ENCODE results near the gene JMJD4.

Gene JMJD4

DNA sequence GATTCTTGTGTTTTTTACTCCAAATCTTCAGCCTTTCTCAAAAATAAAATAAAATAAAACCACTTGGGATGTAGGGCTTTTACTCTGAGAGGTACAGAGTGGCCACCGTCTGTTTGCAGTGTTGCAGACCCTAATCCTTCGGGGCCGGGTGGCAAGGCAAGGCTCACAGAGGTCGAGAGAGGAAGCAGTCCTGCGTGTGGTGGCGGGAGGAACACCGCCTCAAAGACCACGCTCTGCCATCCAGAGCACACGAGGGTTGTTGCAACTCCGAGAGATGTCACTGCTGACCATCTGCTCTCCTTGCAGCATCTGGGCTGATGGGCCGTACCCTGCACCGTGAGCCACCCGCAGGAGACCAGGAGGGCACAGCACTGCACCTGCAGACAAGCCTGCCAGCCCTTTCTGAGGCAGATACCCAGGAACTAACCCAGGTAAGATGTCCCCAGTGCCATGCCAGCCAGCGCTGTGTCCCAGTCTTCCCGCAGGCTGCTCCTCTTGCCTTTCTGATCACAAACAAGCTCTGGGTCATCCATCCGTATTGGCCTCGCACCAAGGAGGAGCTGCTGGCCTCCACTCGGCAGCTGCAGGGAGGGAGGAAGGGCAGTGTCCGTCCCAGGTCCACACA lies 31.7 kb upstream of the JMJD4 start:
- TF ChIP-seq, protein P1, sequence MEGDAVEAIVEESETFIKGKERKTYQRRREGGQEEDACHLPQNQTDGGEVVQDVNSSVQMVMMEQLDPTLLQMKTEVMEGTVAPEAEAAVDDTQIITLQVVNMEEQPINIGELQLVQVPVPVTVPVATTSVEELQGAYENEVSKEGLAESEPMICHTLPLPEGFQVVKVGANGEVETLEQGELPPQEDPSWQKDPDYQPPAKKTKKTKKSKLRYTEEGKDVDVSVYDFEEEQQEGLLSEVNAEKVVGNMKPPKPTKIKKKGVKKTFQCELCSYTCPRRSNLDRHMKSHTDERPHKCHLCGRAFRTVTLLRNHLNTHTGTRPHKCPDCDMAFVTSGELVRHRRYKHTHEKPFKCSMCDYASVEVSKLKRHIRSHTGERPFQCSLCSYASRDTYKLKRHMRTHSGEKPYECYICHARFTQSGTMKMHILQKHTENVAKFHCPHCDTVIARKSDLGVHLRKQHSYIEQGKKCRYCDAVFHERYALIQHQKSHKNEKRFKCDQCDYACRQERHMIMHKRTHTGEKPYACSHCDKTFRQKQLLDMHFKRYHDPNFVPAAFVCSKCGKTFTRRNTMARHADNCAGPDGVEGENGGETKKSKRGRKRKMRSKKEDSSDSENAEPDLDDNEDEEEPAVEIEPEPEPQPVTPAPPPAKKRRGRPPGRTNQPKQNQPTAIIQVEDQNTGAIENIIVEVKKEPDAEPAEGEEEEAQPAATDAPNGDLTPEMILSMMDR (IDR thresholded peaks at IDR 0.05; ENCODE audit: low read depth, low read length), result no peak
- peak; percentile 72; the same call in 1 of the 2 replicates for TF ChIP-seq MAX (IDR thresholded peaks at IDR 0.05; ENCODE audit: low read depth, low read length)
- H3K4me3 ChIP-seq (ENCODE audit: low read depth, low read length), result no peak overlapping the region
- peak; percentile 72 for DNase-seq (ENCODE audit: low read depth)

- peak; percentile 91 for DNase-seq (ENCODE audit: low read depth)
- TF ChIP-seq, protein P1 (IDR thresholded peaks at IDR 0.05; ENCODE audit: low read depth, low read length), result no peak
- TF ChIP-seq MYC (IDR thresholded peaks at IDR 0.05; ENCODE audit: low read depth, low read length) (peak; percentile 49; the same call in 1 of the 2 replicates), POLR2A (IDR thresholded peaks at IDR 0.05; ENCODE audit: extremely low read depth, insufficient read length) (no peak), MAX (IDR thresholded peaks at IDR 0.05; ENCODE audit: low read depth, low read length) (no peak; the same call in 1 of the 2 replicates)
- no peak overlapping the region for H3K4me3 ChIP-seq (ENCODE audit: low read depth, low read length)
Observed at GRCh38 chr1:227766015-227766634, 31.0 kb upstream of the JMJD4 start.

DNA sequence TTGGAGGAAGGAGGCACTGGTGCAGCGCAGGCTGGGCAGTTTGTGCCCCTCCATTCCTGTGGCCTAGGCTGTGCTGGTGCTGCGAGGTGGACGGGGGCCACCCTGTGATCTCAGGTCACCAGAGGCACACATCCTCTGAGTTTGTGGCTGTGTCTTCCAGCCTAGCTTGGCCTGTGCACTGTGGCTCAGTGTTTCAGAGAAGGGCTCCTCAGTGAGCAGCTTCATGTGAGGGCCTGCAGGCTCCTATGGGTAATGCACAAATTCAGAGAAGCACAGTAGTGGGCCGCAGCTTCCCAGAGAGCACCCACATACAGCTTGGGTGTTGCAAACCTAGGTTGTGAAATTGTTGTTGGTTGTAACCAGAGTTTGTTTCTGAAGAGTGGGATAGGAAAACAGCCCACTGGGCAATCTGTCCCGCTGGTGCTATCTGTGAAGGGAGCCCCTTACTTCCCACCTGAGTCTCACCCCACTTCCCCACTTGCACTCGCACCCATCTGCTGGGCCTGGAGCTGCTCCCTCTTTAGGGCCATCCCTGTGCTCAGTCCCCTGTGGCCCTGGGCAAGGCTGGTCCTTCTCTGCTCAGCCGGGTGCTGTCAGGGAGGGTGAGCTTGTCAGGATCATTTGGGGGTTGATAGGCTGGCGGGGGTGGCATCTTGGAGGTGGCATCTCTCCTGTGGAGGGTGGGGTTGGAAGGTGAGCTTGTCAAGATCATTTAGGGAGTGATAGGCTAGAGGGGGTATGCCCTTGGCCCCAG lies 30.3 kb upstream of the JMJD4 start:
- DNase-seq (ENCODE audit: low read depth), result peak; percentile 83
- TF ChIP-seq, protein P1 (IDR thresholded peaks at IDR 0.05; ENCODE audit: low read depth, low read length), result no peak
- TF ChIP-seq POLR2A (IDR thresholded peaks at IDR 0.05; ENCODE audit: extremely low read depth, insufficient read length) (no peak), MYC (IDR thresholded peaks at IDR 0.05; ENCODE audit: low read depth, low read length) (no peak), MAX (IDR thresholded peaks at IDR 0.05; ENCODE audit: low read depth, low read length) (no peak)
- no peak overlapping the region for H3K4me3 ChIP-seq (ENCODE audit: low read depth, low read length)

DNA sequence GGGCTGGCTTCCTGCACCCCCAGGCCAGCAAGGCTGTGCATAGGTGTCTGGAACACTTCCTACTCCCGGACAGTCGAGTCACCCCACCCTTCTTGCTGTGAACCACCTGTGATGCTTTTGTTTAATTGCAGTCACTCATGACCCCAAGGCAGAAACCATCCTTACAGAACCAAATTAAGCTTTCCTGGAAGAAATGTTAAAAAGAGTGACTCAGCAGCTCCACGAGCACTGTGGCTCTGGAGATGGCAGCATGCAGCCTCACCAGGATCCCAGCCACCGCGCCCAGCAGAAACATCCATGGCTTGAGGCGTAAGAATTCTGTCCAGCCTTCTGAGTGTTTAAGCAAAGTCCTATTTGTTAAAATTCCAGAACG lies 28.9 kb upstream of the JMJD4 start:
- no peak for DNase-seq (ENCODE audit: low read depth)
- H3K4me3 ChIP-seq (ENCODE audit: low read depth, low read length), result no peak overlapping the region
- TF ChIP-seq MYC (IDR thresholded peaks at IDR 0.05; ENCODE audit: low read depth, low read length) (no peak), MAX (IDR thresholded peaks at IDR 0.05; ENCODE audit: low read depth, low read length) (no peak), POLR2A (IDR thresholded peaks at IDR 0.05; ENCODE audit: extremely low read depth, insufficient read length) (no peak)
- TF ChIP-seq, protein P1 (IDR thresholded peaks at IDR 0.05; ENCODE audit: low read depth, low read length), result no peak

DNA sequence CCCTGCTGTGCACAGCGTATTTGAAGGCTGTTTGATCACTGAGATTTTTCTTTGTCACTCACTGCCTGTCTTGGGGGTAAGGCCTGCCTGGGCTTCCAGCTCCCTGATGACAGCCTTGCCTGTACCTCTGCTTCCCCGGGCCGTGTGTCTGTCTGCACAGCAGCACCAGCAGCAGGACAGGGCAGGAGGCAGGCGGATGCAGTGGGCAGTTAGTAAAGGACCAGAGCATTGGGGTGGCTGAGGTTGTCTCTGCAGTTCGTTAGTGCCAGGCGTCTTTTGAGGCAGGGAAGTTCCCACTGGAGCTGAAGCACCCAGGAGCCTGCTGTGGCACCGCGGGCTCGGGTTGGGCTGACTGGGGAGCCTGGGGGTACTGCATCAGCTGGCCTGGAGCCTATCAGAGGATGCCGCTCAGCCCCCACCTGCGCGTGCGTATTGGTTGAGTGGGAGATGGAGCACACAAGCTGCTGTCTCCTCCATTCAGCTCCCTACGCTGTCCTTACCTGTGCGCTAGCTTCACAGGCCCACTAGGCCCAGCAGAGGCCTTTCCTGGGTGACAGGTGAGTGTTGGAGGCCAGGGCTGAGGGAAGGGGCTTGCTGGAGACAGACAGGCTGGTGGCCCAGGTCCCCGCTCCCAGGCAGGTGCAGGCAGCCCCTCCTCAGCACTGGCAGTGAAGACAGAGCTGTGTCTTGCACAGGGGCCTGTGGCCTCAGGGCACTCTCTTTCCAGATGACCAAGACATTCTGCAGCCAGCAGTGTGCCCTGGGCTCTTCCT lies 28.3 kb upstream of the JMJD4 start:
- DNase-seq (ENCODE audit: low read depth), result no peak
- TF ChIP-seq, protein P1 (IDR thresholded peaks at IDR 0.05; ENCODE audit: low read depth, low read length), result no peak
- no peak for TF ChIP-seq MAX (IDR thresholded peaks at IDR 0.05; ENCODE audit: low read depth, low read length)
- no peak for TF ChIP-seq POLR2A (IDR thresholded peaks at IDR 0.05; ENCODE audit: extremely low read depth, insufficient read length)
- no peak for TF ChIP-seq MYC (IDR thresholded peaks at IDR 0.05; ENCODE audit: low read depth, low read length)
- no peak overlapping the region for H3K4me3 ChIP-seq (ENCODE audit: low read depth, low read length)
